Caki2 (cell line): ENCODE results near the gene EIF4A2. TPM values are rescaled to one million over a fixed set of nuclear protein-coding genes. Genes with fewer than 3 reads are reported as not detected.
A peak's percentile ranks its signal among the peaks of the same experiment; 100 is the strongest.
"Not testable (repeated sequence)": the region's sequence is repeated elsewhere in the genome, so short reads cannot be mapped to it uniquely, and the experiment has no call there.

Experiments
- DNase-seq: peaks from one replicate; pipeline ENCODE4 v3.0.0-alpha.2; 2015; ENCODE audit warnings: low read depth
- in situ Hi-C: cut with HindIII; loops from 2 replicates; pipeline ENCODE4 v1.10.0; 2016; ENCODE audit warnings: low sequenced_read_pairs, low pct_unique_long_range_greater_than_20kb, mixed read lengths
- total RNA-seq: library from RNA; depleted of rRNA; stranded (reverse); fragments of >200 nt; shearing (Covaris generic); gene quantifications from 2 replicates; pipeline ENCODE4 v1.2.3, GENCODE V29; 2014; ENCODE audit warnings: low replicate concordance

The EIF4A2 gene
- total RNA-seq, 1 experiment from 2014 or later: 135 TPM

DNA sequence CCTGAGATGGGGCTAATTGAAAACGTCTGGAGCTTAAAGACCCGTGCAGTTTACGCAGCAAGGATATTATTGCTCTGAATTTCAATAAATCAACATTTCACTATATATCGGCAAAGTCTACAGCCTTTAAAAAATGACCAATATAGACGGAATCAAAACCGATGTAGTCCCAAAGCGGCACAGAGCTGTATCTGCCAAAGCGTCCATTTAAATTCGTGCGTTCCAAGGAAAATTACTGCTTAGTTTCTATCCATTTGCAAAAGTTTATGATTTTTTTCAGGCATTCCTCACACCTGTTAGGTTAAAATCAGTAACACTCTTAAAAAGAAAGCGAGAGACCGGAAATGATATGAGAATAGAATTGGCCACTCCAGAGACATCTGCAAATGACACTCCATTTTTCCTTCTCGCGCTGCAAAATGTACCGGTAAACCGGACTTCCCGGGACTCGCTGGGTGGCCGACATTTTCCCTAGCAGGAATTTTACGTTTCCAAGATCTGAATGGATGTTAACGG lies 777 bp upstream of the EIF4A2 start:
- no peak for DNase-seq
- in situ Hi-C loops: no loop called here

DNA sequence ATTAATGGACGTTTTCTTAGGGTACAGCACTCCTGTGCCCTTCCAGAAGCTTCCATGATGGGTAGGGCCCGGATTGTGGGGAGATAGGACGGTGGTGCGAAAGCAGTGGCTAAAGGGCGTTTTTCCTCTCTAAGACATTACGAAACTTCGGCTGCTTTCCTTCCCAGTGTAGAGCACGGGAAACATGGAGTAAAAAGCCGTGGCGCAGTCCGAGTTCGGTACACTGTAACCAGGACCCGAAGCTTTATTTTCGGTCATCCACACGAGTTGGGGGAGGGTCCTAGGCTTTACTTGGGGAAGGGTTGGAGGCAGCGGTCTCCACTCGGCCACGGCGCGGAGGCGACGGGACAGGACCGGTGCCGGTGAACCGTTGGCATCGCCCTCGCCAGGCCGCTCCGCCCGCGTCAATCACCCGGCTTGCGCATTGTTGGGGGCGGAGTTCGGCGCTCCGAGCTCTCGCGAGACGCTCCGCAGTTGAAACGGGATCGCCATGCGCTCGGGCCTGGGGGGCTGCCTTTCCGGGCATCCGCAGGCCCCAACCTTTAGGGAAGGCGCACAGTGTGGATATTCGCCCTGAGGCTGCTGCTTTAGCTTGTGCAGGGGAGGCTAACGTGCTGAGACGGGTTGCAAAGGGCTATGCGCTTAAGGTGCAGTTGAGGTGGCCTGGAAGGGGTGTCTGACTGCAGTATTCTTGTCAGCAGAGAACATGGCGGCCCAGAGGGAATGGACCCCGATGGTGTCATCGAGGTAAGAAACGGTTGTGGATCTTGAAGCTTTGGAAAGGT lies 546 bp downstream of the EIF4A2 start:
- peak; percentile 67 for DNase-seq
- in situ Hi-C loops: no loop called here

DNA sequence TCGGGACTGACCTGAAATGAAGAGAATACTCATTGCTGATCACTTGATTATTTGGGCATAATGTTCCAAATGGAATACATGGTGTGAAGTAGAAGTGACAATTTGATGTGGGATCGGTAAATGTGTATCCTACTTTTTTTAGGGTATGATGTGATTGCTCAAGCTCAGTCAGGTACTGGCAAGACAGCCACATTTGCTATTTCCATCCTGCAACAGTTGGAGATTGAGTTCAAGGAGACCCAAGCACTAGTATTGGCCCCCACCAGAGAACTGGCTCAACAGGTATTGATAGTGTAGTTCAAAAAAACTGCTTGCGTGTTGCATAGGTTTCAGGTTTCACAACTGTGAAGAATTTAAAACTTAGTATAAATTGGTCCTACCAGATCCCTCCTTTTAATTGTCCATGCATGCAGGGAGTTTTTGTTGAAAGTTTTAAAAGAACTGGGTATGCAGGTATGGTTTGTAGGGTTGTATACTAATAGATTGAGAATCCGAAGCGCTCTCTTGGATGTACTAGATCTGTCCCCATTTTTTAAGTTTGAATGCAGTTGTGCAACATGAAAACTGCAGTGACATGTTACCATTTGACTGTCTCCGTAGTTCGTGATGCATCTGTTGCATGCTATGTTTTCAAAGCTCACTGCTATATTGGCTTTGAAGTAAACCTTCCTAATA lies 1.6 kb downstream of the EIF4A2 start:
- in situ Hi-C loops: no loop called here
- no peak for DNase-seq

DNA sequence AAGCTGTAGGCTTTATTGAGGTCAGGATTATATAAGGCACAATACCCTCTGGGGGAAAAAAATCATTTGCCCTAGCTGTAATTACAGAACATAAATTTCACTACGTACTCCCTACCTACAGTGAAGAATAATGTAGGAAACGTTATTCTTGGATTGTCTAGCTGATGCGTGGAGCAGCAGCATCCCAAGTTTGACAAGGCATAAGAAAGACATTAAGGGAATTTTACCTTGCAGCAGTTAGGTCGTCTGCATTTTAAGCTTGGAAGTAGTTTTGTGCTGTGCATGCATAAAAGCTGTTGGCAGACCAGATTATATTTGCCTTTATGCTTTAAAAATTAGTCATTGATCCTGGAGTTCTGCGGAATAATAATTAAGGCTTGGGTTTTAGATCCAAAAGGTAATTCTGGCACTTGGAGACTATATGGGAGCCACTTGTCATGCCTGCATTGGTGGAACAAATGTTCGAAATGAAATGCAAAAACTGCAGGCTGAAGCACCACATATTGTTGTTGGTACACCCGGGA lies 2.2 kb downstream of the EIF4A2 start:
- in situ Hi-C loops: no loop called here

DNA sequence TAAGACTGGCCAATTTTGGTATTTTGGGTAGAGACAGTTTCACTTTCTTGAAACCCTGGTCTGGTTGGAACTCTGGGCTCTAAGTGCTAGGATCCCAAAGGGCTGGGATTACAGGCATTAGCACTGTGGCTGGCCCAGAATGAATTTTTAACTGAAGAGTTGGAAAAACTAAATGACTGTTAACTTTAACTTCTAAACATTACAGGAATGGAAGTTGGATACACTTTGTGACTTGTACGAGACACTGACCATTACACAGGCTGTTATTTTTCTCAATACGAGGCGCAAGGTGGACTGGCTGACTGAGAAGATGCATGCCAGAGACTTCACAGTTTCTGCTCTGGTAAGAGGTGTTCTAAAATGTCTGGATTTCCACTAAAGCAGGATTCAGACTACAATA lies 3.5 kb downstream of the EIF4A2 start:
- DNase-seq: no peak
- in situ Hi-C loops: no loop called here

More for the DNA sequence above, 2.2 kb downstream of the EIF4A2 start:
- no peak for DNase-seq

DNA sequence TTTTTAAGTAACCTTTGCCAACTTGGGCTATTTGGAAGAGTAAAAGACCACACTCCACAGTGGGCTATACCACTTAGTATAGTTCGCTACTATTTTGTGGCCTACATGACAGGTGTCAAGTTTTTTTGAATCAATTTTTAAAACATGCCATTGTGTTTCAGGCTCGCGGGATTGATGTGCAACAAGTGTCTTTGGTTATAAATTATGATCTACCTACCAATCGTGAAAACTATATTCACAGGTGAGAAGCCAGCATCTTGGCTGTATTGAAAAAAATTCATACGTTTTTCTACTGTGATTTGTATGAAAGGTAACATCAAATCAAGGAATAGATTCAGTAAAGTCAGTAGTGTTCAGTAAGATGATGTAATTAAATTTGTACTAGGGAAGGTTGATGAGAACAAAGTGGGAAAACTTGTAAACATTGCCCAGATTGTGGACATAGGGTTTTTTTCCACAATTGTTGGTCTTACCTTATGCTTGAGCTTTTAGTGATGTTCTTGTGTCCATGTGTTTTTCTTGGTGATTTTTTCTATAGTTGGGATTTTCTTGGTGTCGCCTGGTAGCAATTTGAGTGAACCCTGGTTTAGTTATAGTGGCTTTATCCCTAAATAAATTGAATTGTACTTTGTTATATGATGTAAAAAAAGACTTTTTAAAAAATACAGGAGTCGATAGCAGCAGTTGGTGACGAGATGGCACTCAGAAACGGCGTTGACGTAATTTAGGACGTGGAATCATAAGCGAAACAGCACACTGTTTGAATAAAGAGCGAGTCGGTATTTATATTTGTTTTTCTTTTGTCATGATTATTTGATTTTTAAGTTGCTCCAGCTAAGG lies 4.5 kb downstream of the EIF4A2 start:
- no peak for DNase-seq
- in situ Hi-C loops: no loop called here

DNA sequence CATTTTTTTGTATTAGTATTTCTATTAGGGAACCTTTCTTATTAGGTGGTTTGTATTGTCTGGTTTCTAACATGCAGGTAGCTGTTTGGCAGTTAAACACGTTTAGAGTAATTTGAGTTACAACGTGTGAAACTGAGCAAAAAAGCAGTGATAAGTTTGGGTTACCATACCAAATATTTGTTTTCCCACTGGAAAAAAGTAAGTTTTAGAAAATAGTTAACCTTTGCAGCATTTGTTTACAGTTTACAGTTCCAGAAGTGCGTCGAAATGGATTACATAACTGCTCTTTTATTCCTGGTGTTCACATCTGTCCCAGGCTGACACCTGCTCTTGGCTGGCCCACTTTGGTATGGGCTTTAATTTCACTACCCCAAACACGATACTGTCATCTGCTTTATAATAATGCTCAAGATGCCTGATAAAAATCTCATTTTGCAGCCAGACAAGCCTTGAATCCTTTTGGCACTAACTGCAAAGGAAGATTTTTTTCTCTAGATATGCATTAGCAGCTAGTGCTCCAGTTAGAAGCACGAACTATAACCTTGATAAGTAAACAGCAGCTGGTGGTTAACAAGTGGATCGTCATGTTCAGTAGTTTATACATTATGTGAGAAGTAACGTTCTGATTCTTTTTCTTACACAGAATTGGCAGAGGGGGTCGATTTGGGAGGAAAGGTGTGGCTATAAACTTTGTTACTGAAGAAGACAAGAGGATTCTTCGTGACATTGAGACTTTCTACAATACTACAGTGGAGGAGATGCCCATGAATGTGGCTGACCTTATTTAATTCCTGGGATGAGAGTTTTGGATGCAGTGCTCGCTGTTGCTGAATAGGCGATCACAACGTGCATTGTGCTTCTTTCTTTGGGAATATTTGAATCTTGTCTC lies 5.3 kb downstream of the EIF4A2 start:
- DNase-seq: peak; percentile 23
- in situ Hi-C loops: no loop called here

DNA sequence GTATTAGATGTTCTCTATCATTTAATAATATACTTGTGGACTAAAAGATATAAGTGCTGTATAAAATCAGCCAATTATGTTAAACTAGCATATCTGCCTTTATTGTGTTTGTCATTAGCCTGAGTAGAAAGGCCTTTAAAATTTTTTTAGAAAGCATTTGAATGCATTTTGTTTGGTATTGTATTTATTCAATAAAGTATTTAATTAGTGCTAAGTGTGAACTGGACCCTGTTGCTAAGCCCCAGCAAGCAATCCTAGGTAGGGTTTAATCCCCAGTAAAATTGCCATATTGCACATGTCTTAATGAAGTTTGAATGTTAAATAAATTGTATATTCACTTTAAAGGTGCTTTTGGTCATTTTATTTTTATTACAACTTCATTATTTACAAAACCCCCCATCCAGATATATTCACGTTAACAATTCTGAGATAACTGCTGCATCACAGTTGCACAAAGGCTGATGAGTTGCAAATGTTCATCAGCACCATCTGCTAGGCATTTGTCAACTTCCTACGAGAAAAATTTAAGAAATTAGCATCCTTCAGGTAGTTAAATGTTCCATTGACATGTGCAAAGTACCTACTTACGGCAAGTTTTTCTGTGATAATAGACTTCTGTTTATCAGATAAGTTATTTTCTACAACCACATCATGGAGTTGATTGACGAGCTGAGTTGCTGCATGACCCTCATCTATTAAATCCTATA lies 6.3 kb downstream of the EIF4A2 start:
- in situ Hi-C loops: no loop called here
- peak; percentile 35 for DNase-seq

DNA sequence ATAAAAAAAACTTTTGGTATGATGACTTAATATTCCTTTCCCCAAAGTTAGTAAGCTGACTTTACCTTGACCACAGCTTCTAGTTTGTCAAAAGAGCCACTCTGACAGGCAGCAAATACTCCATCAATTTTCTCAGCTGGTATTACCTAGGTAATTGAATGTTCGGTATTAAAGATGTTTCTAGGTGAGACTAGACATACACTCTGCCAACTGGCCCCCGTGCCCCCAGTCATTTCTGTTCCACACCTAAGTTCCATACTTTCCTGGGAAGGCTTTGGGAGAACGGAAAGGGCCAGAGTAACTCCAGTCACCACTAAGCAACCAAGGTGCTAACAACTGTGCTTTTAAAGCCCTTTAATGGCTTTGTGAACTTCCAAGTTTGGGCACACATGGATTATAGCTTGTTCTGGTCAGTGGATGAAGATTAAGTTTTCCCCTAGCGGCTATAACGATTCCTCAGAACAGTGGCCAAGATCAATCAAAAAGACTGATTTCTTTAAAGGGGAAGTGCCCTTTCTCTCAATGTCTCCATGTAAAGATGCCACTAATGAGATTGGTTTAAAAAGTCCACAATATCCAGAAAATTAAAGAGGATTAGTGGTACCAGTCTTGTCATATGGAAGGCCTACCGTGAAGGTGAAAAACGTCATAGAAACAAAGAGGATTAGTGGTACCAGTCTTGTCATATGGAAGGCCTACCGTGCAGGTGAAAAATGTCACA lies 7.0 kb downstream of the EIF4A2 start:
- in situ Hi-C loops: no loop called here
- no peak for DNase-seq

DNA sequence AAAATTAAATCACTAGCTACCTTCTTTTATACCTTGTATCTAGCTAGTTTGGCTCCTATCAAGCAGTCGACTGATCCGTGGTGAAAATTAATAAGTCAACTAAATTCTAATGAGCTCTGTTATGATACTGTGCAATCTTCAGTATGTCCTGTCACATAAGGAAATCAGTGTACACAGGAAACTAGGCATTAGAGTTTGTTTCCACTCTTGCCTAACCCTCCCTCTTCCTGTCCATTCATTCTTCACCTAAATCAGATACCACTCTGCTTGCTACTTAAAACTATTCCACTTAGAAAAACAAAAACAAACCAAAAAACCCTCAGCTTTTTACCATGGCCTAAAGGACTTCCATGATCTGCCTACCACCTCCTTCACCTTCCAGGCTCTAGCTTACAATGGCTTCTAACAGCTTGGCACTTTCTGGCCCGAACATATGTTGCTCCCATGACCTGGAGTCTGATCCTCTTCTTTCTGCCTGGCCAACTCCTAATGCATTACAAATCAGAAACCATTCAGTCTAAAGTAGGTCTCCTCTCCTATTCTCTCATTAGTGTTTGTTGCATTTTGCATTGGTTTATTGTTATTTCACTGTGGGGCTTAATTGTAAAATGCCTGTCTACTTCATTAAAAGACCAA lies 15.0 kb downstream of the EIF4A2 start:
- in situ Hi-C loops: no loop called here
- DNase-seq: no peak

DNA sequence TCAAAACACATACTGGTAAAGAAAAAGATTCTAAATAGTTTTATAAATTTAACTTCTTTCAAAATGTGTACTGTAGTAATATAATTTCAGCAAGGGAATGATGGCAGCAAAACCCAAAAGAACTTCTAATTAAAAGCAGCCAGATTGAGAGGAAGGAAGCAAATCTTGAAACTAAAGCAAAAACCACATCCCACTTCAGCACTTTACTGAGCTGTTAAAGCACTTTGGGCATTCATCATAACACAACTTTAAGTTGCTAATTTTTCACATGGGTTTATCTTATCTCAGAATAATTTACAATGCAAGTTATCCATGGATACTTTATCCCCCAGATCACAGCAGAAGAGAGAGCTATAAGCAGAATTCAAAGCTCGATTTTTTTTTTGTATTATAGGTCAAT lies 16.9 kb downstream of the EIF4A2 start:
- DNase-seq: no peak
- in situ Hi-C loops: no loop called here

DNA sequence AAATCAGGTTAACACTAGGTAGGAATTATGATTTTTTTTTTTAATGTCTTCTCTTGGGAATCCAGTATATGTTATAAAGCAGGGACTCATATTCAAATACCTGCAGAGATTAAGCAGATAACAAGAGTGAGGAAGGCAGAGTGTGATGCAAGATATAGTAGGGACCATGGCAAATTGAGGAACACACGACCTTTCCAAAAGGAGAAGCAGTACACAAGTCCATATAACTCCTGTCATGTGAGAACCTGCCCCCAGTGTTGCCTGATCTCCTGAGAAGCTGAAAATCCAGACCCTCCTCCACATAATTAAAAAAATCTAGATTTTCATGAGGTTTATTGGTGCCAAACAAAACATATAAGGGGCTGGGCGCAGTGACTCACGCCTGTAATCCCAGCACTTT lies 19.3 kb downstream of the EIF4A2 start:
- in situ Hi-C loops: no loop called here
- no peak for DNase-seq

DNA sequence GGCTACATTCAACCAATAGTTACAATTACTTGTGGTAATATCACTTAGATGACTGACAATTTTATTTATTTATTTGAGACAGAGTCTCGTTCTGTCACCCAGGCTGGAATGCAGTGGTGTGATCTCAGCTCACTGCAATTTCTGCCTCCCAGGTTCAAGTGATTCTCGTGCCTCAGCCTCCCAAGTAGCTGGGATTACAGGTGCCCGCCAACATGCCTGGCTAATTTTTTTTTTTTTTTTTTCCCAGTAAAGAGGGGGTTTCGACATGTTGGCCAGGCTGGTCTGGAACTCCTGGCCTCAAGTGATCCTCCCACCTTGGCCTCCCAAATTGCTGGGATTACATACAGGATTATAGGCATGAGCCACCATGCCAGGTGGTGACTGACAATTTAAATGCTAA lies 20.1 kb downstream of the EIF4A2 start:
- DNase-seq, in situ Hi-C loops: not testable (repeated sequence)

DNA sequence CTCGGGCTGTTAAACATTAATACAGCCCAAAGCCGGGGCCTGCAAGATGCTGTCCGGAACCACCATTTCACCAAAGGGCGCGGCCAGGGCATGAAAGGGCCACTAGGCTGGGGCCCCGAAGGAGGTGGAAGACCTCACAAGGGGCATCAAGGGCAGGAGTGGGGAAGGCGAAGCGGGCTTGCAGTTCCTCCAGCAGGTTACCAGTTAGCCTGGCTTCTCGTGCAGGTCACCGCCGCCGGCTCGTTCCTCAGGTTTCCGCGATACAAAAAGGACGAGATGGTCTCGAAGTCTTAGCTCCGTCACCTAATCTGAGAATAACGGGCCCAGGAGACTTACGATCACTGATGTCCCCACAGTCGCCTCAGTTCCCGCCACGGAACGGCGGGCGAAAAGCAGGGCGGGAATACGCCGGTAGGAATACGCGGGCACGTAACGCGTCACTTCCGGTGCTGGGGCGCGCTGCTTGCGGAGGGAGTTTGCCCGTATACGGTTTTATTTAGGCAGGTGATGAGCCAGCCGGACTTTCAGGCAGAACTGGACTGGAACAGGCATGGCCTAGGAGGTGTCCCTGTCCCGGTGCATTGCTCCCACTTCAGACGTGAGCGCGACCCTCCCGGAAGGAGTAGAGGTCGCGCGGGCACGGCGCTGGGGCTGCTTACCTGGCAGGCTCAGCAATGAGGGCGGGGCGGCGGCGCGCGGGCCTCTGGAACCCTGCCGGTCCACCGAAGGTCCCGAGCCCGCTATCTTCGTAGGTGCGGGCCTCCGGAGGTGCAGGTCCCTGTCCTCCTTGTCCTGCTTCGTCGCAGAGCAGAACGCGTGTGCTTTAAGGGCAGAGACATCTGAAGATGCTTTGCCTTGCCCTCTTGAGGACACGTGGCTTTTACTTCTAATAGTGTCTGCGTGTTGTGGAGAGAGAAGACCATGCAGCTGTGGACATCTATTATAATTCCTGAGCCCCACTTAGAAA lies 23.0 kb downstream of the EIF4A2 start, which contains the start of gene RFC4:
Gene RFC4 (minus strand): TSS at position 394 of the 967 bp plus-strand sequence. CDS start 1,769 bp downstream, outside the sequence.
- in situ Hi-C loops: no loop called here
- peak; percentile 84 for DNase-seq

DNA sequence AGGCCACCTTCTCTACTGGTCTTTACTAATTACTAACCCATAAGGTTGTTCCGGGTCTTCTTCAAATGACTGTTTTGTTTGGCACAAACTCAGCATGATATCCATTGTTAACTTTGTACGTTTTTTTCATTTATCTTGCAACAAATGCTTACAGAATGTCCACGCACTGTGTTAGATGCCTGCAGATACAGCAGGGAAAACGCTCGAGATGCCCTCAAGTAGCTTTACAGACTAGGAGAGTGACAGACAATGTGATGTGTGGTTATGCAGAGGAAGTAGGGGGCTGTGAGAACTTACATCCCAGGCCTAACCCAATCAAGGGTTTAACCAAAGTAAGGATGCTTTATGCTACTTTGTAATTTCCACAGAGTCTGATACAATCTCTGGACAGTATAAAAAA lies 23.9 kb downstream of the EIF4A2 start:
- in situ Hi-C loops: no loop called here
- no peak for DNase-seq
